ENCODE measurements around the gene PUS1.

Gene PUS1

GRCh38 chr12:131902332-131903241, 26.5 kb upstream of the PUS1 start:
- DNase-seq (ENCODE audit: low spot score): no peak

DNA sequence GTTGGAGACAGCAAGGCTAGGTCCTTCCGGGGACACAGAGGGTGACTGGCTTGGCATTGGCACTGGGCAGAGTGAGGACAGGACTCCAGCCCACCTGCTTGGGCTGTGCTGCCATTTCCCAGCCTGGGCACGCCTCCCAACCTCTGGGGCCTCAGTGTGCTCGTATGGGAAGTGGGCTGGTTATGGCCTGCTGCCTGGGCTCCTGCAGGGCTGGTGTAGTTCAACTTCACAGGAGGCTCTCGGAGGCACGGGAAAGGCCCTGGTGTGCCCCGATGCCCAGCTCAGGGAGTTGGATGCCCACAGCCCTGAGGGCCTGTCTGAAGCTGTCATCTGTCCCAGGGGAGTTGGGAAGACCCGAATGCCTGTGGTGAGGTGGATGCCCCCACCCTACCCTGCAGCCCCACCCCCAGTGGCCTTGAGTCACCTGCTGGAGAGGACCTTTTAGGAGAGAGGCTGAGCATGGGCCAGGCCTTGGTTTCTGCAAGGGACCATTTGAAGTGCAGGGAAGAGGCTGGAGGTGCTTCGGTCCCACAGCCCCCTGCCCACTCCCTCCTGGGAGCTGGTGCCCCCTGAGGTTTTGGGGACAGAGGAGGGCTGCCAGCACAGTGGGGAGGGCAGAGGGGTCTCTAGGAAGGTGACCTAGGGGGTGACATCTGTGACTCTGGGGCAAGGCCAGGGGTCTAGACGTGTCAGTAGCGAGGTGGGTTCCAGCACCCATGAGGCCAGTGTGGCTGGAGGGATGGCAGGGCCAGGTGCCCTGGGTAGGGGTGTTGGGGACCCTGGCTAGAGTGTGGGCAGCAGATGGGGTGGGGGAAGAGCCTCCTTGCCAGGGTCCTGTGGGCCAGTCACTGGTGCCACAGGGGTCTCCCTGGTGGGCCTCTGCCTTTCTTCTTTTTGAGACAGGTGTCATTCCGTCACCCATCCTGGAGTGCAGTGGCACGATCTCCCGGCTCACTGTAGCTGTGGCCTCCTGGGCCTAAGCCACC, 25.5 kb upstream of the PUS1 start:
- no peak for DNase-seq (ENCODE audit: low spot score)

GRCh38 chr12:131904346-131904745, 24.7 kb upstream of the PUS1 start:
- no peak for DNase-seq (ENCODE audit: low spot score)

- no peak for DNase-seq (ENCODE audit: low spot score)
Observed at GRCh38 chr12:131905081-131905629, 23.9 kb upstream of the PUS1 start.

- DNase-seq (ENCODE audit: low spot score): no peak
Observed at GRCh38 chr12:131905630-131906091, 23.4 kb upstream of the PUS1 start.

DNA sequence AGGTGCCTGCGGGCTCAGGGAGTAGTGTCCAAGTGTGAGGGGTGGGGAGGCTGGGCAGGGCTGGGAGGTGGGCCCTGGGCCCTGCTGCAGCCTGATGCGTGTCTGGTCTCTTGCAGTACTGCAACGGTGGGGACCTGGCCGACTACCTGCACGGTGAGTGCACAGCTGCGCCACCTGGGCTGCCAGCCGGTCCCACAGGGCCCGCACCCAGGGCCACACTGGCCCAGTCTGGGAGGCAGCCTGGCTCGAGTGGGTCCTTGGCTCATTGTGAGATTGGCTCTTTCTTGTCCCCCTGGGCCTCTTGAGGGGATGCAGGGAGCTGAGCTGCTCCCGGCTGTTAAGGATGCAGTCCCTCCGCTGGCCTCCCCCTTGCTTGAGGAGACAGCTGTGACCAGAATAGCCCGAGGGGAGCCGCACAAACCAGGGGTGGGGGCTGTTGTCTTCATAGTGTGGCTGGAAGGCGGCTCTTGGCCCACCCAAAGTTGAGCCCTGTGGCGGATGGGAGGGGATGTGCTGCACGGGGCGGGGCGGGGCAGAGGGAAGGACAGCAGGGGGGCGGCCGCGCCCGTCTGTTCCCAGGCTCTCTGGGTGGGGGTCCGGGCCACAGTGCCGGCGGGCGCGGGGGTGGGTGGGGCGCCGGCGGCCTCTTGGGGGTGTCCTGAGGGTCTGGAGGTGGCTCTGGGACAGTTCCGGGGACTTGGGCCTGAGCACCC, 21.5 kb upstream of the PUS1 start:
- DNase-seq (ENCODE audit: low spot score): no peak

- no peak for DNase-seq (ENCODE audit: low spot score)
Observed at GRCh38 chr12:131908092-131909080, 20.7 kb upstream of the PUS1 start.

GRCh38 chr12:131909081-131909751, 19.9 kb upstream of the PUS1 start:
- DNase-seq (ENCODE audit: low spot score): no peak

- no peak for DNase-seq (ENCODE audit: low spot score)
Observed at GRCh38 chr12:131909752-131910219, 19.3 kb upstream of the PUS1 start.

DNA sequence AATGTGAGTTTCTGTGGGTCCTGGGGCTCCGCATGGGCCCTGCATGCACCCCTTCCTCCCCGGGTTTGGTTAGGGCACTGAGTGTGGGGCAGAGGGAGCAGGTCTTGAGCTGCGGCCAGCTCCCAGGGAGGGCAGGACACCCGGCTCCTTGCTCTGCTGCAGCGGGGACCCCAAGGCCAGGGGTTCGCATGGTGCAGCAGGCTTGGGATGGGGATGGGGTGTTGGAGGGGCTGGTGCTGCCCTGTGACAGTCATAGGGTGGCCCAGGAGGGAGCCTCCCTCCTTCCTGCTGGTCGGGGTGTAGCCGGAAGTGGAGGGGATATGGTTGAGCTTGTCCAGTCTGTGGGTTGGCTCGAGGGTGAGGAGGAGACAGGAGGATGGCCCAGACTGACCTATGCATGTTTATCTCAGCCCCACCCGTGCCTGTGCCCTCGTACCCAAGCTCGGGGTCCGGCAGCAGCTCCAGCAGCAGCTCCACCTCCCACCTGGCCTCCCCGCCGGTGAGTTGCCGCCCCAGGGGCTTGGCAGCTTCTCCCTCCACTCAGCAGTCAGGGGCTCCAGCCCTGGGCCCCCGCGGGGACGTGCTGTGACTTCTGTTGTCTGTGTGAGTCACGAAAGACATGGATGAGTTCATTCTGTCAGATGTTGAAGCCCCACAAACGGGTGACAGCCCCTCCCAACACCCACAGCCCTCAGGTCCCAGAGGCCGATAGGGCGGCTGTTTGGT, 18.6 kb upstream of the PUS1 start:
- DNase-seq (ENCODE audit: low spot score): no peak

GRCh38 chr12:131911028-131911650, 17.9 kb upstream of the PUS1 start:
- DNase-seq (ENCODE audit: low spot score): no peak

GRCh38 chr12:131911851-131912477, 17.1 kb upstream of the PUS1 start:
- no peak for DNase-seq (ENCODE audit: low spot score)

DNA sequence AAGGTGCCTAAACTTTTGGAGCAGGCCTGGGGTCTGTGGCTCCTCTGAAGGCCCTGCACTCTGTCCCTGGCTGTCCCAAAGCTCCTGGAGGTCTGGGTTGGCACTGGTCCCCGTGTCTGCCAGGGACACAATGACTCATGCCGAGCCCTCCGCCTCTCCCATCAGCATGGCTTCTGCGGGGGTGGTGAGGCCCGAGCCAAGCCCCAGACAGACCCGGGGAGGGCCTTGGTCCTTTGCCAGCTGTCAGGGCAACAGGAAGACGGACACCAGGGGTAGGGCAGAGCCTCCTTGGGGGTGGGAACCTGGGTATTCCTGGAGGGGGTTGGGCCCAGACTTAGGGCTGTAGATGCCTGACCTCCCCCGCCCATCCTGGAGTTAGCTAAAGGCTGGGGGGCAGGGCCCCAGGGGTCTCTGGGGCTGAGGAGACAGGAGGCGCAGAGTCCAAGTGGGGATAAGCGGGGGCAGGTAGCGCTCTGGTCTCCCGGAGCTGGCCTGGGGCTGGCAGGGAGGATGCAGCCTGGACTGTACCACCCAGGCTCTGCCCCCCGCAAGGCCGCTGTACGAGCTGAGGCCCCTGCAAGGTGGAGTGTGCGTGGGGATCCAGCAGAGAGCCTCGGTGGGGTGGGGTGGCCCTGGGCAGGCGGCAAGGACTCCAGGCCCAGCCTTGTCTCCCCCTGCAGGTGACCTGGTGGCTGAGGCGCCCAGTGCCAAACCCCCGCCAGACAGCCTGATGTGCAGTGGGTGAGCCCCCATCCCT, 16.4 kb upstream of the PUS1 start:
- DNase-seq (ENCODE audit: low spot score): no peak

GRCh38 chr12:131913666-131914065, 15.4 kb upstream of the PUS1 start:
- no peak for DNase-seq (ENCODE audit: low spot score)

DNA sequence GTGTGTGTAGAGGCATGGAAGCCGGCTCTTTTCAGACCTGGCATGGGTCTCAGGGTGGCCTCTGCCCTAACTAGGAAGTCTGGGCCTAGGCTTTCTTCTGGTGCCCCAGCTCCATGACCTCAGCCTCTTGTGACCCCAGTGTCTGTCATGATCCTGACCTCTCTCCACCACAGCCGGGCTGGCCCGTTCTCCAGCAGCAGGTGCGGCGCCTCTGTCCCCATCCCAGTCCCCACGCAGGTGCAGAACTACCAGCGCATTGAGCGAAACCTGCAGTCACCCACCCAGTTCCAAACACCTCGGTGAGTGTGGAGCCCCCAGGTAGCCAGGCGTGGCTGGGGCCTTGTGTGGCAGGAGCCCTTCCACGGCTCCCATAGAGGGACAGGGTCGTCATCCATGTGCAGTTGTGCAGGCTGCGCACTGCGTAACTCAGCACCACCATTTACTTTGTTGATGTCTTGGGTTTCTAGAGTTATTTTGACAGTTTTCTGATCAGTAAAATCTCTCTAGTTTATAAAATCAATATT, 14.8 kb upstream of the PUS1 start:
- DNase-seq (ENCODE audit: low spot score): no peak

- DNase-seq (ENCODE audit: low spot score): no peak
Observed at GRCh38 chr12:131915000-131915689, 13.9 kb upstream of the PUS1 start.

Data from SK-N-DZ (cell line).